Measurements from ENCODE around the gene COL6A1.
"Not testable (repeated sequence)": the region's sequence is repeated elsewhere in the genome, so short reads cannot be mapped to it uniquely, and the experiment has no call there.

Gene COL6A1

DNA sequence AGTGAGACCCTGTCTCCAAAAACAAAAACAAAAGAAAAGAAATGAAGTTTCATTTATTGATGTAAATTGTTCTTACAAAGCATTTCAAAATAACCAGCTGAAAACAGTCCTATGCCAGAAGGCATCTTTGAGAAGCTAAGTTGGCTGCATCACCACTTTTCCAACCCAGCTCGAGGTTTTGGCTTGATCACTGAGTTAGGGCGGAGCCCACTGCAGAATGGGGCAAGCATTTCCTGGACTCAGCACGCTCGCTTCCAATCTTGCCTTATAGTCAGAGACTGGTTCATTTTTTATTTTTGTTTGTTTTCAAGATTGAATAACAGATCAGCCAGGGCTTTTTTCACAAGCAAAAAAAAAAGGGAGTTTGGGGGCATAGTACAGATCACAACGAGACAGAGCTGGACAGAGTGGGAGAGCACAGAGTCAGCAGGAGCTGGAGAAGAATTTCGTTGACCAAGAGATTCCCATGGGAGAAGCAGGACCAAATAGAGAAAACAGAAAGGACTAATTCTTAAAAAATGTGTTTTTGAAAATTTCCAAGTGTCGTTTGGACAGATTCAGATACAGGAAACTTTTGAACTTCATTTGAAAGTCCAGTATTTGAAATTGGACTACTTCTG, 23.5 kb upstream of the COL6A1 start:
- Histone ChIP-seq H4K20me1 (ENCODE audit: control insufficient read depth, insufficient read depth, low read depth, low read length) (no peaks in the 10 kb centered on the region), H3K9me2 (replicated peaks; ENCODE audit: control insufficient read depth, low read length) (no peaks in the 10 kb centered on the region), H3K9me3 (ENCODE audit: control insufficient read depth, insufficient read depth, low read length) (0 out of 2 replicates have a peak, but pooled peaks cover 6% of the 10 kb centered on the region), H3K79me2 (ENCODE audit: control insufficient read depth, low read length) (no peaks in the 10 kb centered on the region), H3K36me3 (ENCODE audit: control insufficient read depth, low read length) (no peaks in the 10 kb centered on the region), H3K27me3 (ENCODE audit: control insufficient read depth, low read length) (peaks cover 5% of the 10 kb centered on the region; the same call in 1 of the 2 replicates), H3K4me1 (ENCODE audit: control insufficient read depth, low read length) (no peaks in the 10 kb centered on the region), H3K4me3 (ENCODE audit: low read length) (no peak overlapping the region), H3K27ac (ENCODE audit: low read depth, low read length) (no peak overlapping the region), H3K4me2 (ENCODE audit: low read length) (no peak overlapping the region), H3F3A (ENCODE audit: control insufficient read depth, insufficient read depth) (no peaks in the 10 kb centered on the region)
- TF ChIP-seq EZH2phosphoT487 (IDR thresholded peaks at IDR 0.05; ENCODE audit: borderline replicate concordance, low read length), result no peak
- TF ChIP-seq, protein P1, sequence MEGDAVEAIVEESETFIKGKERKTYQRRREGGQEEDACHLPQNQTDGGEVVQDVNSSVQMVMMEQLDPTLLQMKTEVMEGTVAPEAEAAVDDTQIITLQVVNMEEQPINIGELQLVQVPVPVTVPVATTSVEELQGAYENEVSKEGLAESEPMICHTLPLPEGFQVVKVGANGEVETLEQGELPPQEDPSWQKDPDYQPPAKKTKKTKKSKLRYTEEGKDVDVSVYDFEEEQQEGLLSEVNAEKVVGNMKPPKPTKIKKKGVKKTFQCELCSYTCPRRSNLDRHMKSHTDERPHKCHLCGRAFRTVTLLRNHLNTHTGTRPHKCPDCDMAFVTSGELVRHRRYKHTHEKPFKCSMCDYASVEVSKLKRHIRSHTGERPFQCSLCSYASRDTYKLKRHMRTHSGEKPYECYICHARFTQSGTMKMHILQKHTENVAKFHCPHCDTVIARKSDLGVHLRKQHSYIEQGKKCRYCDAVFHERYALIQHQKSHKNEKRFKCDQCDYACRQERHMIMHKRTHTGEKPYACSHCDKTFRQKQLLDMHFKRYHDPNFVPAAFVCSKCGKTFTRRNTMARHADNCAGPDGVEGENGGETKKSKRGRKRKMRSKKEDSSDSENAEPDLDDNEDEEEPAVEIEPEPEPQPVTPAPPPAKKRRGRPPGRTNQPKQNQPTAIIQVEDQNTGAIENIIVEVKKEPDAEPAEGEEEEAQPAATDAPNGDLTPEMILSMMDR (IDR thresholded peaks at IDR 0.05; ENCODE audit: low read depth, low read length, poor library complexity, severe bottlenecking), result no peak

DNA sequence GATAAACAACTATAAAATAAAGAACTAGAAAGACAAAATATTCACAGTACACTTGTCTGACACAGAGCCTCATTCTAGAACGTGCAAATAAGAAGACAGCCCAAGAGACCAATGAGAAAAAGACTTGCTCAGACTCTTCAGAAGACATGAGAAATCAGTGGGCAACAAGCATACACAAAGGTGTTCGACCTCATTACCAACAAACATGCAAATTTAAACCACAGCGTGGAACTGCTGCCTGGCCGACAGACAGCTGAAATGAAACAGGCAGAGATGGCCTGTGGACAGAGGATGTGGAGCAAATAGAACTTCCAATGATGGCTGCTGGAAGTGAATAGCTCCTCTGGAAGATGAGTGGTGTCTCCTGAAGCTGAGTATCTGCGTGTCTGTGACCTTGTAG, 22.4 kb upstream of the COL6A1 start:
- H3K9me3 ChIP-seq (ENCODE audit: control insufficient read depth, insufficient read depth, low read length), result 0 out of 2 replicates have a peak, but pooled peaks cover 6% of the 10 kb centered on the region
- no peak overlapping the region for H3K27ac ChIP-seq (ENCODE audit: low read depth, low read length)
- TF ChIP-seq EZH2phosphoT487 (IDR thresholded peaks at IDR 0.05; ENCODE audit: borderline replicate concordance, low read length), result no peak
- TF ChIP-seq, protein P1 (IDR thresholded peaks at IDR 0.05; ENCODE audit: low read depth, low read length, poor library complexity, severe bottlenecking), result no peak
- no peaks in the 10 kb centered on the region for H3K36me3 ChIP-seq (ENCODE audit: control insufficient read depth, low read length)
- H3K4me3 ChIP-seq (ENCODE audit: low read length), result no peak overlapping the region
- H4K20me1 ChIP-seq (ENCODE audit: control insufficient read depth, insufficient read depth, low read depth, low read length), result no peaks in the 10 kb centered on the region
- H3K27me3 ChIP-seq (ENCODE audit: control insufficient read depth, low read length), result peaks cover 5% of the 10 kb centered on the region; the same call in 1 of the 2 replicates
- no peaks in the 10 kb centered on the region for H3K9me2 ChIP-seq (replicated peaks; ENCODE audit: control insufficient read depth, low read length)
- no peaks in the 10 kb centered on the region for H3K4me1 ChIP-seq (ENCODE audit: control insufficient read depth, low read length)
- H3F3A ChIP-seq (ENCODE audit: control insufficient read depth, insufficient read depth), result no peaks in the 10 kb centered on the region
- H3K79me2 ChIP-seq (ENCODE audit: control insufficient read depth, low read length), result no peaks in the 10 kb centered on the region
- H3K4me2 ChIP-seq (ENCODE audit: low read length), result no peak overlapping the region

DNA sequence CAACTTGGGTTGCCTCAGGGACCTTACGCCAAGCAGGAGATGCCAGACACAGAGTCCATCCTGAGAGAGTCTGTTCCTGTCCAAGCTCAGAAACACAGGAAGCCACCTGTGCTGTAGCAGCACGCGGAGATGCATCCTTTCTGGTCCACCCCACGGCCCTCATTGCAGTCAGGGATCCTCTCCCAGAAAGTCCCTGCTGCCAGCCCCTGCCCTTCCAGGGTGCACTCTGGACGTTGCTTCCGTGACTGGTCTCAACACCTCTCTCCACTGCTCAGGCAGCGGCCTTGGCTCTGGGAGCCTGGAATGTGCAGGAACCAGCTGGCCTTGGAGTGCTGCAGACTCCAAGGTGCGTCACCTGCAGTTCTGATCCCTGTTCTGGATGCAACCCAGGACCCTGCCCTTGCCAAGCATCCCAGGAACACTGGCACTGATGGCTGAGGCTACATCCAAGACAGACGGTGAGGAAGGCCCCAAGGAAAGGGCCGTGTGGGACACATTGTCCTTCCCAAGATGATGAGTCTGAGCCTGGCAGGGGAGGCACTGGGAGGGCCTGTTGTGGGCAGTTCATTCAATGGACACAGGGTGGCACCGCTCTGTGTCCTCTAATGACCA, 21.7 kb upstream of the COL6A1 start:
- H3K9me3 ChIP-seq (ENCODE audit: control insufficient read depth, insufficient read depth, low read length), result 0 out of 2 replicates have a peak, but pooled peaks cover 6% of the 10 kb centered on the region
- H3F3A ChIP-seq (ENCODE audit: control insufficient read depth, insufficient read depth), result no peaks in the 10 kb centered on the region
- TF ChIP-seq EZH2phosphoT487 (IDR thresholded peaks at IDR 0.05; ENCODE audit: borderline replicate concordance, low read length), result no peak
- TF ChIP-seq, protein P1 (IDR thresholded peaks at IDR 0.05; ENCODE audit: low read depth, low read length, poor library complexity, severe bottlenecking), result no peak
- peaks cover 5% of the 10 kb centered on the region; the same call in 1 of the 2 replicates for H3K27me3 ChIP-seq (ENCODE audit: control insufficient read depth, low read length)
- no peaks in the 10 kb centered on the region for H3K4me1 ChIP-seq (ENCODE audit: control insufficient read depth, low read length)
- H3K79me2 ChIP-seq (ENCODE audit: control insufficient read depth, low read length), result no peaks in the 10 kb centered on the region
- H3K36me3 ChIP-seq (ENCODE audit: control insufficient read depth, low read length), result no peaks in the 10 kb centered on the region
- H3K4me3 ChIP-seq (ENCODE audit: low read length), result no peak overlapping the region
- no peaks in the 10 kb centered on the region for H3K9me2 ChIP-seq (replicated peaks; ENCODE audit: control insufficient read depth, low read length)
- no peak overlapping the region for H3K27ac ChIP-seq (ENCODE audit: low read depth, low read length)
- H4K20me1 ChIP-seq (ENCODE audit: control insufficient read depth, insufficient read depth, low read depth, low read length), result no peaks in the 10 kb centered on the region
- H3K4me2 ChIP-seq (ENCODE audit: low read length), result no peak overlapping the region

DNA sequence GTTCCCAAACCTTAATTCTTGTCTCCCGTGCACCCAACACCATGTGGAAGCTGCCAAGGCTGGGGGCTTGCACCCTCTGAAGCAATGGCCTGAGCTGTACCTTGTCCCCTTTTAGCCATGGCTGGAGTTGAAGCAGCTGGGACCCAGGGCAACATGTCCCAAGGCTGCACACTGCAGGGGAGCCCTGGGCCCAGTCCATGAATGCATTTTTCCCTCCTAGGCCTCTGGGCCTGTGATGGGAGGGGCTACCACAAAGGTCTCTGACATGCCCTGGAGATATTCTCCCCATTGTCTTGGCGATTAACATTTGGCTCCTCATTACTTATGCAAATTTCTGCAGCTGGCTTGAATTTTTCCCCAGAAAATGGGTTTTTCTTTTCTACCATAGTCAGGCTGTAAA, 20.2 kb upstream of the COL6A1 start:
- H3K9me3 ChIP-seq (ENCODE audit: control insufficient read depth, insufficient read depth, low read length); H4K20me1 ChIP-seq (ENCODE audit: control insufficient read depth, insufficient read depth, low read depth, low read length): not testable (repeated sequence)

More for the DNA sequence above, 20.2 kb upstream of the COL6A1 start:
- not testable (repeated sequence) for H3K4me2 ChIP-seq (ENCODE audit: low read length); H3K27me3 ChIP-seq (ENCODE audit: control insufficient read depth, low read length); H3K27ac ChIP-seq (ENCODE audit: low read depth, low read length); H3K79me2 ChIP-seq (ENCODE audit: control insufficient read depth, low read length); H3K36me3 ChIP-seq (ENCODE audit: control insufficient read depth, low read length); H3K9me2 ChIP-seq (replicated peaks; ENCODE audit: control insufficient read depth, low read length); H3K4me3 ChIP-seq (ENCODE audit: low read length); H3K4me1 ChIP-seq (ENCODE audit: control insufficient read depth, low read length); H3F3A ChIP-seq (ENCODE audit: control insufficient read depth, insufficient read depth)

Data from DOHH2 (cell line).